GM19452 (cell line): Measurements from ENCODE around the gene NBEA.

Experiments
- ATAC-seq: cut with Tn5 transposase; IDR thresholded peaks from one replicate; pipeline ENCODE4 v1.9.1; 2021; ENCODE audit not compliant: unreplicated experiment

NBEA gene

GRCh38 chr13:35698911-35699576 lies 757.0 kb downstream of the NBEA start:
- ATAC-seq = no peak

- no peak for ATAC-seq
Observed at GRCh38 chr13:35699825-35700510, 757.9 kb downstream of the NBEA start.

GRCh38 chr13:35700671-35701070 lies 758.6 kb downstream of the NBEA start:
- ATAC-seq = no peak

- ATAC-seq = no peak
Observed at GRCh38 chr13:35702316-35702715, 760.2 kb downstream of the NBEA start.

- no peak for ATAC-seq
Observed at GRCh38 chr13:35703061-35703460, 761.0 kb downstream of the NBEA start.

GRCh38 chr13:35704331-35704730 lies 762.3 kb downstream of the NBEA start:
- ATAC-seq = no peak

- no peak for ATAC-seq
Observed at GRCh38 chr13:35706281-35706680, 764.2 kb downstream of the NBEA start.

- no peak for ATAC-seq
Observed at GRCh38 chr13:35706721-35707120, 764.7 kb downstream of the NBEA start.

- ATAC-seq = no peak
Observed at GRCh38 chr13:35711909-35712308, 769.8 kb downstream of the NBEA start.

GRCh38 chr13:35712907-35713761 lies 771.1 kb downstream of the NBEA start:
- no peak for ATAC-seq

GRCh38 chr13:35714121-35714520 lies 772.1 kb downstream of the NBEA start:
- ATAC-seq = no peak

GRCh38 chr13:35714588-35715377 lies 772.7 kb downstream of the NBEA start:
- ATAC-seq = no peak

GRCh38 chr13:35716186-35716585 lies 774.1 kb downstream of the NBEA start:
- ATAC-seq = no peak

GRCh38 chr13:35716729-35717128 lies 774.7 kb downstream of the NBEA start:
- ATAC-seq = no peak

- ATAC-seq = no peak
Observed at GRCh38 chr13:35718084-35718483, 776.0 kb downstream of the NBEA start.

GRCh38 chr13:35720290-35720689 lies 778.2 kb downstream of the NBEA start:
- no peak for ATAC-seq

GRCh38 chr13:35720690-35721554 lies 778.9 kb downstream of the NBEA start:
- no peak for ATAC-seq
